UCSD-AML1 (cell line): ENCODE data around the gene EPB41.
"Not testable (repeated sequence)": the region's sequence is repeated elsewhere in the genome, so short reads cannot be mapped to it uniquely, and the experiment has no call there.

Experiments used
- DNase-seq: peaks from one replicate; lab custom pipeline; 2025; ENCODE audit not compliant: unreplicated experiment; lab: John Stamatoyannopoulos, UW

Gene EPB41

GRCh38 chr1:29043274-29043965, 129.1 kb downstream of the EPB41 start:
- DNase-seq: no peak

DNA sequence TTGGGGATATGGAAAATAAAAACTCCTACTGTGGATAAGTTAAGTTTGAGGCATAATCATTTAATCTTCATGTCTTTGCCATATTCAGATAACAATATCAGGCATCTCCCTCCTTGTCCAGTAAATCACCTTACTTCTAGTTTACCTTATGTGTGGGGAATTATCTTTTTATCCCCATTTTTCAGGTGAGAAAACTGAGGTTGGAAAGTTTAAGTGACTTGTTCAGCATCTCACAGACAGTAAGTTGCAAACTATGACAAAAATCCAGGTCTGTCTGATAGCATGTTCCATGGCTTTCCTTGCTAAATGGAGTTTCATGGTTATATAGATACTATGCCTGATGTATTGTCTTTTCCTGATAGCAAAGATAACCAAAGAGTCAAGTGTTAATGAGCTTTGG, 129.6 kb downstream of the EPB41 start:
- no peak for DNase-seq

DNA sequence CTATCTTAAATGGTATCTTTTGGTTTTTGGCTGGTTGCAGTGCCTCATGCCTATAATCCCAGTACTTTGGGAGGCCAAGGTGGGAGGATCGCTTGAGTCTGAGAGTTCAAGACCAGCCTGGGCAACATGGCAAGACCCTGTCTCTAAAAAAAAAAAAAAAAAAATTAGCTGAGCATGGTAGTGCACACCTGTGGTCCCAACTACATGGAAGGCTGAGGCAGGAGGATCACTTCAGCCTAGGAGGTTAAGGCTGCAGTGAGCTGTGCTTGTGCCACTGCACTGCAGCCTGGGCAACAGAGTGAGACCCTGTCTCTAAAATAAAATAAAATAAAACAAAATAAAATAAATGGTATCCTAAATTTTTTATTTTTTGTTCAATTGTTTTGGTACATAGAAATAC, 131.3 kb downstream of the EPB41 start:
- not testable (repeated sequence) for DNase-seq

GRCh38 chr1:29047142-29047541, 132.8 kb downstream of the EPB41 start:
- DNase-seq: no peak

DNA sequence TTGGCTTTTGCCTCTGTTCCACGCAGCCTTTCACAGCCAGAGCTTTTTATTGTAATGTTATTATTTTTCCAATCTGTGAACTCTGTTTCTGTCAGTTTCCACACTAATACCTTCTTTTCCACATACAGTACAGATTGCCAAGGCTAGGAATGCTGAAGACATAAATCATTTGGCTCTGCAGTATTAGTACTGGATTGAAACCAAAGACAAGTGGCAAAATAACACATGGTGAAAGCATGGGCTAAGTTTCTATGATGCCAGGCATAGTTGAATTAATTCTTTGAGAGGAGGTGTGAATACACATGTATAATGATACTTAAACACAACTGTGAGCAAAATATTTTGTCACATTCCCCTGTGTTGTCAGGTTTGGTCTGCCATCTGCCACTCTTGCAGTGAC, 135.8 kb downstream of the EPB41 start:
- DNase-seq: no peak

DNA sequence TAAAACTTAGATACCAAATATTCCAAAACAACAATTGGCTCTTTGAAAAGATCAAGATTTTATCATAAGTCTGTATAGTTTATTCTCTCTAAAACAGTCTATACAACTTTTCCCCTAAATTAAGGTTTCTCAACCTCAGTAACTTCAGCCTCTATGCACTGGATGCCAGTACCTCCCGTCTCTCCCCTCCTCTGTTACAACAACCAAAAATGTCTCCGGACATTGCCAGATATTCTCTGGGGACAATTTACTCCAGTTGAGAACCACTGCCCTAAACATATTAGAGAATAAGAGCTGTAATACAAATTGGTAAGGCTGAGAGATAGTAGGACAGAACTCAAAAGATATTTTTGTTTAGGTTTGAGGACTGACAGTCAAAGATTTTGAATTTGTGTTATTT, 137.7 kb downstream of the EPB41 start:
- no peak for DNase-seq

DNA sequence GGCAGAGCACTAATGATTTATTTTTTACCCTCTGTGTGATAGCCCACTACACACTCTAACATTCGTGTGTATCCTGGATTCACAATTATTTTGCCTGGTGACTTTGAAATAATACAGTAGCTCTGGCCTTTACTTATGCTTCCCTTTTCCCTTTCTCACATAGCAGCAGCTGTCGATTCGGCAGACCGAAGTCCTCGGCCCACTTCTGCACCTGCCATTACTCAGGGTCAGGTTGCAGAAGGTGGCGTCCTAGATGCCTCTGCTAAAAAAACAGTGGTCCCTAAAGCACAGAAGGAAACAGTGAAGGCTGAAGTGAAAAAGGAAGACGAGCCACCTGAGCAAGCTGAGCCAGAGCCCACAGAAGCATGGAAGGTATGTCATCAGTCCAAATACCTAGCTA, 138.6 kb downstream of the EPB41 start:
- no peak for DNase-seq

- DNase-seq: no peak
These were observed 140.8 kb downstream of the EPB41 start for GRCh38 chr1:29055160-29055559.

DNA sequence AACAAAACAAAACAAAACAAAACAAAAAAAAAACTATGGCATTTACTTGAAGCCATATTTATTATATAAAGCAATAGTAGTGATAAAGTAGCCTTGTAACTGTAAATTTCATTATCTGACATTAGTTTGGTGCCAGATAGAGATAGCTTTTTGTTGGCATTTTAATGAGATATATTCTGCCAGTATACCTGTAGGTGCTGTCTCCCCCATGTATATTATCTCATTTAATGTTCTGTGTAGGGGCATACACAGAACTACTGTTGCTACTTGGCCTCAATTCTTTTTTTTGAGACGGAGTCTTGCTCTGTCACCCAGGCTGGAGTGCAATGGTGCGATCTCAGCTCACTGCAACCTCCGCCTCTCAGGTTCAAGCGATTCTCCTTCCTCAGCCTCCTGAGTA, 141.9 kb downstream of the EPB41 start:
- no peak for DNase-seq

DNA sequence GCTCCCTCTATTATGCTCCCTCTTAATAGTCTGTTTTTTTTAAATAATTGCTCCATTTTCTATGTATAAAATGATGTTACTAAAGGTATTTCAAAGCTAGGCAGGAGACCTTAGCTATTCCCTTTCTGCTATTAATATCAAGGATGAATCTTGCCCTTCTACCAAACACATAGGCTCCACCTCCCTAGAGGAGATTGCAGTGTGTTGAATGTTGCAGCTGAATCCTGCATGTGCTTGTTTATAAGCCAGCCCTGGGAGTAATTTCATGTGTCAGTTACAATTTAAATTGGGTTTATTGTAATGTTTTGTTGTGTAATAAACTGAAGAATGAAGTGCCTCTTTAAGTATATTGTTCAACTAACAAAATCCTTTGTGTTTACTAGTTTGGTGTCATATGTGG, 143.3 kb downstream of the EPB41 start:
- DNase-seq: no peak

- DNase-seq: no peak
These were observed 148.0 kb downstream of the EPB41 start for GRCh38 chr1:29062157-29062942.

GRCh38 chr1:29064064-29064463, 149.7 kb downstream of the EPB41 start:
- no peak for DNase-seq

- DNase-seq: no peak
These were observed 162.8 kb downstream of the EPB41 start for GRCh38 chr1:29077155-29077554.

DNA sequence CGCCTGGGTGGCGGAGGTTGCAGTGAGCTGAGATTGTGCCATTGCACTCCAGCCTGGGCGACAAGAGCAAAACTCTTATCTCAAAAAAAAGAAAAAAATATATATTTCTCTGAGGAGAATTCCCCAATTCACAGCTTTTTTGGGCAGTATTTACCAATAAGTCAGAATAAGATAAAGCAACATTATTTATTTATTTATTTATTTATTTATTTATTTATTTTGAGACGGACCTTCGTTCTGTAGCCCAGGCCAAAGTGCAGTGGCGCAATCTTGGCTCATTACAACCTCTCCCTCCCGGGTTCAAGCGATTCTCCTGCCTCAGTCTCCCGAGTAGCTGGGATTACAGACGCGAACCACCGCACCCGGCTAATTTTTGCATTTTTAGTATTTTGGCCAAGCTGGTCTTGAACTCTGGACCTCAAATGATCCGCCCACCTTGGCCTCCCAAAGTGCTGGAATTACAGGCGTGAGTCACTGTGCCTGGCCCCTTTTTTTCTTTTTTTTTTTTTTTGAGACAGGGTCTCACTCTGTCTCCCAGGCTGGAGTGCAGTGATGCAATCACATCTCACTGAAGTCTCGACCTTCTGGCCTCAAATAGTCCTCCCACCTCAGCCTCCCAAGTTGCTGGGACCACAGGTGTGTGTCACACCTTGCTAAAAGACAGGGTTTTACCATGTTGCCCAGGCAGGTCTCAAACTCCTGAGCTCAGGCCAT, 165.7 kb downstream of the EPB41 start:
- DNase-seq: not testable (repeated sequence)

DNA sequence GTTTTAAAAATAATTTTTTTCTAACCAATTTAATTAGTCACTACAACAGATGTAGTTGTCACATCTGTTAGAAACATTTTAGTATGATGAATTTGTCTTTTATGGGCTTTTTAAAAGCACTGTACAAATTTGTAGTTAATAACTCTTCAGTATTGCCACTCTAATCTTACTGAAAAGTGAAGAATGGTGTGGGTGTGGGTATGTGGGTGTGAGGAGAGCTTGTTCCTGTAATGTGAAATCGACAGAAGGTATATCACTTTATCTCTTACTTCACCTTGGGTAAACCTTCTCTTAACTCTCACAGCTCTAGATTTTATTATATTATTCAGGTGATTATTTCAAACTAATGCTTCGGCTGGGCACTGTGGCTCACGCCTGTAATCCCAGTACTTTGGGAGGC, 166.8 kb downstream of the EPB41 start:
- no peak for DNase-seq

DNA sequence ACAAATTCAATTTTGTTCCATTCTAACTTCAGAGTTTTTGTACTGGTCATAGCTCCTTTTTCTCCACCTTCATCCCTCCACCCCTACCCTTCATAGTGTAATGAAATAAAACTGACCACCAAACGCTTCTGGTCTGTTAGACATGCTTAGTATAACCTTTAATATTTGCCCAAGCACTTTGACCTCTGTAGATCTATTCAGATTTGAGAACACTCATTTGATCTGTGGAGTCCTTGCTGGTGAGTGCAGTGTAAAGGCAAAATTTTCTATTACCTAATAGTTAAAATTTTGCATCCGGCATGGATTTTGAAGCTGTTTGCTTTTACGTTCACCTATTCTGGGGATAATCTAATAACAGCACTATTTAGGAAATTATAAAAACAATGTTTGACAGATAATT, 168.2 kb downstream of the EPB41 start:
- DNase-seq: no peak

DNA sequence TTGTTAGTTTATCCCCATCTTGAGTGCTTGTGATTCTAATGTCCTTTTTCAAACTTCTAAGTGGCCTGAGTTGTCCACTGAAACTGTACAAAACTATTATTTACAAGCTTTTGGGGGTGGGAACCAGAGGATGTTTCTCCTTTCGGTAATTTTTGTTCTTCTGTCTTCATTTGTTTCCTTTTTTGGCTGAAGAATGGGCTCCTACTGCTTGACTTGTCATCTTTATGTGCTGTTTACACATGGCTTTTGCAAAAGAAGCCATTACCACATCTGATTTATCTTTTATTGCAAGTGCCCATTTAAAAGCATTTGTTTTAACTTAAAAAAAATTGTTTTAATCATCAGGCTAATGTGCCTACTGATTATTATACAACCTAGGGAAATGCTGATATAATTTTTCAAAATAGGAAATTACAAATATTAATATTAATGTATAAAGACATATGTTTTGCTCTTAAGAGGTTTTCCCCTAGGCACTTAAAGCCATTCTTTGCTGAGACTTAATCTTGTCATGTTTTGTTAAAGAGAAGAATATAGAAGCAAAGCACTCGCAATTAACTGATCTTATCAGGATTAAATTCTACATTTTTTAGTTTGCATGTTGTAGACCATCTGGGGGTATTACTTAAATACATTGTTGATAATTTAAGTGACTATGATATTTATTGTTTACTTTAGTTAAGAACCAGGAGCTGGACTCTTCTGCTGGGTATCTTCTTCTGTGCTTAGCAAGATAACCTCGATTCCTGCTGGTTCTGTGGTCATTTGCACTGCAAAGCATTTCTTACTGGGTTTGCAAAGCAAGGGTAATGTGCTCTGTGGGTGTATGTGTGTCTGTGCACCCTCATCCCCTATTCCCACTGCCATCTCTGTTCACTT, 169.2 kb downstream of the EPB41 start:
- DNase-seq: no peak

DNA sequence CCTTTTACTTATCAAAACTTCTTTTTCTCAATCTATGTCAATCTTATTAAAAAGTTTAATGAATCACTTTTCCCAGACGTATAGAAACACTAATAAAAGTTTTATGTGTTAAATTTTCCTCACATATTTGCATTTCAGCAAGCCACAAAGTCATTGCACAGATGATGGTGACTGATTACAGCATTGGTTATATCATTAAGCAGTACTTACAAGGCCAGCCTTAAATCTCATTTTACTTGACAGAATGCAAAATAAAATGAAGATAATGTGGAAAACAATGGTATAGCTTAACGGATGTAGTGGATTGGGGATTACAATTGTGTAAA, 169.8 kb downstream of the EPB41 start:
- DNase-seq: no peak

GRCh38 chr1:29090937-29091618, 176.7 kb downstream of the EPB41 start:
- no peak for DNase-seq

- not testable (repeated sequence) for DNase-seq
These were observed 178.3 kb downstream of the EPB41 start for GRCh38 chr1:29092704-29093103.

DNA sequence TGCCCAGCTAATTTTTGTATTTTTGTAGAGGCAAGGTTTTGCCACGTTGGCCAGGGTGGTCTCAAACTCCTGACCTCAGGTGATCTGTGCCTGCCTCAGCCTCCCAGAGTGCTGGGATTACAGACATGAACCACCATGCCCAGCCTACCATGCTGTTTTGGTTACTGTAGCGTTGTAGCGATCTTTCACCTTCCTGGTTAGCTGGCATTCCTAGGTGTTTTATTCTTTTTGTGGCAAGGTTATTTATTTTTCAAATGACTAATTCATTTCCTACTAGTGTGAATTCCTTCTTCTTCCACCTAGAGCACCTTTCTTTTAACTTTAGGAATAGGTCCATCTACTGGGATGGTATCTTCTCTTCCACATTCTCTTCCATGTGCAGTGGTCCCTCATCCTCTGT, 180.1 kb downstream of the EPB41 start:
- DNase-seq: no peak
